GM19351 (cell line): Measurements from ENCODE around the gene TMEM255B.
"Not testable (repeated sequence)": the region's sequence is repeated elsewhere in the genome, so short reads cannot be mapped to it uniquely, and the experiment has no call there.

Experiments
- ATAC-seq: cut with Tn5 transposase; IDR thresholded peaks from one replicate; pipeline ENCODE4 v1.9.1; 2021; ENCODE audit warnings: mild to moderate bottlenecking, moderate library complexity; ENCODE audit not compliant: unreplicated experiment

The TMEM255B gene

GRCh38 chr13:113734099-113734825 is 24.8 kb upstream of the TMEM255B start:
- ATAC-seq = no peak

- ATAC-seq = no peak
Observed at GRCh38 chr13:113734826-113735125, 24.2 kb upstream of the TMEM255B start.

- no peak for ATAC-seq
Observed at GRCh38 chr13:113735194-113735593, 23.8 kb upstream of the TMEM255B start.

GRCh38 chr13:113735750-113736149 is 23.3 kb upstream of the TMEM255B start:
- no peak for ATAC-seq

GRCh38 chr13:113736258-113736731 is 22.7 kb upstream of the TMEM255B start:
- ATAC-seq = no peak

- ATAC-seq = no peak
Observed at GRCh38 chr13:113737803-113738202, 21.2 kb upstream of the TMEM255B start.

- no peak for ATAC-seq
Observed at GRCh38 chr13:113739527-113740285, 19.3 kb upstream of the TMEM255B start.

GRCh38 chr13:113740286-113740556 is 18.8 kb upstream of the TMEM255B start:
- no peak for ATAC-seq

- ATAC-seq = no peak
Observed at GRCh38 chr13:113740661-113741060, 18.4 kb upstream of the TMEM255B start.

GRCh38 chr13:113741191-113741668 is 17.8 kb upstream of the TMEM255B start:
- ATAC-seq = no peak

- no peak for ATAC-seq
Observed at GRCh38 chr13:113742000-113742441, 17.0 kb upstream of the TMEM255B start.

GRCh38 chr13:113742445-113743120 is 16.4 kb upstream of the TMEM255B start:
- ATAC-seq = no peak

- ATAC-seq = no peak
Observed at GRCh38 chr13:113743366-113744195, 15.4 kb upstream of the TMEM255B start.

- no peak for ATAC-seq
Observed at GRCh38 chr13:113744197-113745000, 14.6 kb upstream of the TMEM255B start.

- no peak for ATAC-seq
Observed at GRCh38 chr13:113745059-113745458, 14.0 kb upstream of the TMEM255B start.

GRCh38 chr13:113745500-113746142 is 13.4 kb upstream of the TMEM255B start:
- not testable (repeated sequence) for ATAC-seq

GRCh38 chr13:113746143-113746525 is 12.9 kb upstream of the TMEM255B start:
- no peak for ATAC-seq

- ATAC-seq = no peak
Observed at GRCh38 chr13:113746671-113747070, 12.4 kb upstream of the TMEM255B start.

- no peak for ATAC-seq
Observed at GRCh38 chr13:113747291-113747833, 11.7 kb upstream of the TMEM255B start.
